HepG2 (cell line): Measurements from ENCODE around the gene TSGA10.

Source experiments
- GTF2F1 ChIP-seq: fragments of 150-350 bp; IDR thresholded peaks from 2 replicates; pipeline ENCODE4 v1.6.1; 2014; ENCODE audit warnings: low read length
- HNRNPLL ChIP-seq: fragments of 200-400 bp; formaldehyde crosslinking; IDR thresholded peaks from 2 replicates; pipeline ENCODE4 v1.6.1; 2017; ENCODE audit warnings: mild to moderate bottlenecking, low read depth, low read length; ENCODE audit not compliant: poor library complexity, severe bottlenecking
- MYC ChIP-seq: sonication (generic); formaldehyde crosslinking; IDR thresholded peaks from 2 replicates; pipeline ENCODE4 v1.9.0; 2021; ENCODE audit warnings: missing genetic modification reagents, borderline replicate concordance
- POLR2AphosphoS5 ChIP-seq: IDR thresholded peaks from 2 replicates; pipeline ENCODE4 v1.6.1; 2012; ENCODE audit warnings: low read depth, low read length
- SMAD1 ChIP-seq: sonication (generic); formaldehyde crosslinking; IDR thresholded peaks from 2 replicates; pipeline ENCODE4 v1.4.0; 2020; ENCODE audit warnings: missing genetic modification reagents, low read depth, mild to moderate bottlenecking, borderline replicate concordance
- ZNF552 ChIP-seq: sonication (generic); formaldehyde crosslinking; IDR thresholded peaks from 2 replicates; pipeline ENCODE4 v1.9.0; 2022; ENCODE audit warnings: missing genetic modification reagents, mild to moderate bottlenecking, borderline replicate concordance

GRCh38 chr2:99032001-99032400 is 122.7 kb downstream of the TSGA10 start:
- TF ChIP-seq ZNF552 (CRISPR knock-in tag) (no peak), MYC (CRISPR knock-in tag) (no peak), POLR2AphosphoS5 (no peak), GTF2F1 (no peak), SMAD1 (CRISPR knock-in tag) (no peak), HNRNPLL (no peak)
